Activated T-cell treated with anti-CD3 and anti-CD28 coated beads, Interleukin-2, amount 50 U/mL, for 4 hours (primary cell): ENCODE data around the gene DHRS3. TPM values are rescaled to one million over a fixed set of nuclear protein-coding genes. Genes with fewer than 3 reads are reported as not detected.
A peak's percentile ranks its signal among the peaks of the same experiment; 100 is the strongest.

Experiments
- ATAC-seq, 2 donors: fragments of 200-7000 bp; cut with Tn5 transposase; one replicate each; pipeline ENCODE4 v1.10.0; 2021
- DNase-seq: peaks from one replicate; pipeline ENCODE4 v3.0.0-alpha.2; 2020
- H3K27me3 Mint-ChIP-seq: one replicate; pipeline ENCODE4 v1.8.0; 2021; ENCODE audit warnings: low read depth, mixed read lengths
- H3K36me3 Mint-ChIP-seq: one replicate; pipeline ENCODE4 v1.8.0; 2022; ENCODE audit warnings: mixed read lengths; ENCODE audit not compliant: insufficient read depth
- H3K4me1 Mint-ChIP-seq: one replicate; pipeline ENCODE4 v1.8.0; 2021; ENCODE audit warnings: low read depth, mixed read lengths
- H3K4me3 Mint-ChIP-seq: one replicate; pipeline ENCODE4 v1.8.0; 2021; ENCODE audit warnings: mild to moderate bottlenecking, moderate library complexity, mixed read lengths
- H3K9me3 Mint-ChIP-seq: one replicate; pipeline ENCODE4 v1.8.0; 2021; ENCODE audit warnings: mixed read lengths
- total RNA-seq, 3 donors: library from RNA; stranded (reverse); gene quantifications; one replicate each; pipeline ENCODE4 v1.2.1, GENCODE V29; 2021

Gene DHRS3
- total RNA-seq, 3 donors from 2014 or later = 60.4 to 72.6 (median 69.9) TPM

GRCh38 chr1:12615865-12616708 is 1.9 kb downstream of the DHRS3 start:
- DNase-seq = no peak
- no peaks in the 10 kb centered on the region for H3K9me3 Mint-ChIP-seq
- H3K4me1 Mint-ChIP-seq = peaks cover 74% of the 10 kb centered on the region
- peaks cover 15% of the 10 kb centered on the region for H3K36me3 Mint-ChIP-seq
- ATAC-seq = no peak
- H3K4me3 Mint-ChIP-seq = peak overlapping the region; percentile 97
- H3K27me3 Mint-ChIP-seq = peaks cover 2% of the 10 kb centered on the region

DNA sequence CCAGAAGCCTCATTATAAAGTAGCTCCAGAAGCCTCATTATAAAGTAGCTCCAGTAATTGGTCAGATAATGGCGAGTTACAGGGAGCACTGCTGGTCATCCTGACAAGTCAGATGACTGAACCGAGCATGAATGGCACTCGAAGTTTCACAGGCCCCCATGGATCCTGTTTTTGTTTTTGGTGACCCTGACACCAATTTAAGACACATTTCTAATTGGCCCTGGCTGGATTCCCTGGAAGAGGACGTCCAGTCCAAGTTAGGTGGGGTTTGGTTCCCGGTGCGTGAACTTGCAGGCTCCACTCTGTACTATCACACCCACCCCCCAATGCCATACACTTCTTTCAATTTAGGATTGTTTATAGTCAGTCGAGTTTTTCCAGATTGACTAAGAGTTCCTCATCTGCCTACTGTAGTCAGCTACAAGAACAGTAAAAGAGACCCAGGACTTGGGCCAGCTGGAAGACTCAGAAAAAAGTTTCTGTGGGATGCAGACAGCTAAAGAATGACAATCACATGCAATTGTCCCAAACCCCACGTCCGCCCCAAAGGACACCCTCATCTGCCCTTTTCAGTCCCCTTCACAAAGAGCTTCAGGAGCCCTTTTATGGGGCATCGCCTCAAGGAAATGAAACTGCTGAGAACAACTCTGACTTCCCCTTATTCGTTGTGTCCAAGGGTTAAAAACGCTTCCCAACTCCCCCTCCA is 2.7 kb downstream of the DHRS3 start:
- Mint-ChIP-seq H3K4me3 (peak overlapping the region; percentile 97), H3K9me3 (no peaks in the 10 kb centered on the region), H3K36me3 (peaks cover 21% of the 10 kb centered on the region), H3K27me3 (peaks cover 2% of the 10 kb centered on the region), H3K4me1 (peaks cover 76% of the 10 kb centered on the region)
- DNase-seq (no peak), ATAC-seq (no peak)

DNA sequence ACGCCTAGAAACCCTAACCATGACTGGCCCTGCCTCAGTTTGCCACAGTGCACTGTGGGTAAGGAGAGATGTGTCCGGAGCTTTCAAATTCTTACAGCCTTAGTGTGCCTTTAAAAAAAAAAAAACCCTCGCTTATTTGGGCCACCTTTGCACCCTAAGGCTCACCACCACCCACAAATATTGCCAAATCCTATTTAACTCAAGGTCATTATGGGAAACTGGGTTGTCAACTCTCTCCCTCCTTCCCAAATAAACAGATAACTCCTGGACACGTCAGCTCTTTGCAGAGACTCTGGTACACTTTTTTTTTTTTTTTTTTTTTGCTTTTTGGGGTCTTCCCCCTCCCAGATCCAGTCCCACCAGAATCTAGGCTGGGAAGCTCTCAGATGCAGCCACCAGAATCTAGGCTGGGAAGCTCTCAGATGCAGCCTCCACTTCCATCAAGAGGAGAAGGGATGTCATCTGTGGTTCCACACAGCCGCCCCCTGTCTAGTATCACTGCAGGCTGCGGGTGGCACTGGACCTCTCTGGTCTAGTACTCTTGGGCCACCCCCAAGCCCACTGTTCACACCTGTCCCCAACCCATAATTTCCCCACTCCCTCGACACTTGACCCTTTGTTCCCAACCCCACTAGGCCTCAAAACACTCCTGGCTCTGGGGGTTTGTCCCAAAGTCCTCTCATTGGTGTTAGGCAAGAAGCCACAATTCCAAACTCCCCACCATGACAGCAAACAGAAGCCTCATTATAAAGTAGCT is 3.4 kb downstream of the DHRS3 start:
- no peak for DNase-seq
- Mint-ChIP-seq H3K4me3 (peak overlapping the region; percentile 97), H3K36me3 (peaks cover 24% of the 10 kb centered on the region), H3K4me1 (peaks cover 72% of the 10 kb centered on the region), H3K27me3 (peaks cover 2% of the 10 kb centered on the region), H3K9me3 (no peaks in the 10 kb centered on the region)
- no peak for ATAC-seq

- no peak overlapping the region for H3K4me3 Mint-ChIP-seq
- peaks cover 66% of the 10 kb centered on the region for H3K4me1 Mint-ChIP-seq
- DNase-seq (no peak), ATAC-seq (no peak)
- no peaks in the 10 kb centered on the region for H3K9me3 Mint-ChIP-seq
- H3K36me3 Mint-ChIP-seq = peaks cover 31% of the 10 kb centered on the region
- H3K27me3 Mint-ChIP-seq = peaks cover 2% of the 10 kb centered on the region
Observed at GRCh38 chr1:12613180-12613579, 4.8 kb downstream of the DHRS3 start.

- Mint-ChIP-seq H3K9me3 (no peaks in the 10 kb centered on the region), H3K36me3 (peaks cover 40% of the 10 kb centered on the region), H3K4me1 (peaks cover 64% of the 10 kb centered on the region), H3K4me3 (no peak overlapping the region), H3K27me3 (no peaks in the 10 kb centered on the region)
- DNase-seq (no peak), ATAC-seq (no peak)
Observed at GRCh38 chr1:12610941-12611340, 7.1 kb downstream of the DHRS3 start.

DNA sequence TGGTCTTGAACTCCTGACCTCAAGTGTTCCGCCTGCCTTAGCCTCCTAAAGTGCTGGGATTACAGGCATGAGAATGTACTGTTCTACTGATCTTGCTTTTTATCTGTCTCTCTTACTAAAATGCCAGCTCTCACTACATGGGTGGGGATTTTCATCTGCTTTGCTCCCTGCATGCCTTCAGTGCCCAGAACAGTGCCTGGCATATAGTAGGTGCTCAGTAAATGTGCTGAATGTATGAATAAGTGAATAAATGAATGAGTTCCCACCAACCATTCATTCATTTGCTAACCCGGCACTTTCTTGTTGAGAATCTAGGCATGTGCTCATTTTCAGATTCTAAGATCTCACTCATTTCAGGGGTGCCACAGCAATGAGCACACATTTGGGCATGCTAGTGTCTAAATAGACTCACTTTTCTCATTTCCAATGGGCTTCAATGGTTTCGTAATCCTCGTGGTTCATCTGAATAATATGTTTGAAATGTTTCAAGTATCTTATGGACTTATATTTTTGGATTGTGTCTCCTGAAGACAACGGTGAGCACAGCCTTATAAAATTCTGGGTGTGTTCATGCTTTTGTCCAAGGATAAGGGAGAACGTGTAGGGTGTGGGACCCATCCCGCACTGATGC is 7.6 kb downstream of the DHRS3 start:
- peaks cover 61% of the 10 kb centered on the region for H3K4me1 Mint-ChIP-seq
- no peak overlapping the region for H3K4me3 Mint-ChIP-seq
- H3K9me3 Mint-ChIP-seq = no peaks in the 10 kb centered on the region
- peaks cover 40% of the 10 kb centered on the region for H3K36me3 Mint-ChIP-seq
- no peak for ATAC-seq
- no peaks in the 10 kb centered on the region for H3K27me3 Mint-ChIP-seq
- no peak for DNase-seq

DNA sequence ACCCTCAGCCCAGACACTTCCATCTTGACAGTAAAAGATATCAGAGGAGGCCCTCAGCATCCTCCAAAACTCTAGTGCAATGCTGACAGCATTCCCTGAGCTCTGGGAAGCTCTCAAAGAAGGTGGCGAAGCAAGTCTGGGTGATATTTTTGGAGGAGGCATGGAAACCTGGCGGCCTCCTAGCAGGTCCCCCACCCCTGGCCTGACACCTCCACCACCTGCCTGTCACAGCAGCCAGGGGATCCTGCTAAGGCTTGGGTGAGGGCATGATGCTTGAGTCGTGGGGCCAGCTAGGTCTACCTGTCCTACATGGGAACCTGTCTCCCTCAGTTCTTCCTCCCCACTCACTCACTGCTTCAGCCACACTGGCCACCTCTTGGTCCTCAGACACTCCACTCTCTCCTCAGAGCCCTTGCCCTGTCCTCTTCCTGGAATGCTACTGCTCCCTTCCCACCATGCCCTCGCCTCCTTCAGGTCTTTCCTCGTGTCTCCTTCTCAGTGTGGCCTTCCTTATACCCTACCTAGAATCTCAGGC is 8.5 kb downstream of the DHRS3 start:
- Mint-ChIP-seq H3K9me3 (no peaks in the 10 kb centered on the region), H3K4me1 (peaks cover 58% of the 10 kb centered on the region), H3K36me3 (peaks cover 39% of the 10 kb centered on the region), H3K4me3 (no peak overlapping the region), H3K27me3 (no peaks in the 10 kb centered on the region)
- DNase-seq (no peak), ATAC-seq (no peak)

- DNase-seq (no peak), ATAC-seq (no peak)
- Mint-ChIP-seq H3K4me3 (no peak overlapping the region), H3K4me1 (peaks cover 61% of the 10 kb centered on the region), H3K36me3 (peaks cover 34% of the 10 kb centered on the region), H3K27me3 (no peaks in the 10 kb centered on the region), H3K9me3 (no peaks in the 10 kb centered on the region)
Observed at GRCh38 chr1:12608311-12608957, 9.6 kb downstream of the DHRS3 start.

GRCh38 chr1:12607263-12607662 is 10.7 kb downstream of the DHRS3 start:
- peaks cover 30% of the 10 kb centered on the region for H3K36me3 Mint-ChIP-seq
- no peak for DNase-seq
- H3K4me3 Mint-ChIP-seq = no peak overlapping the region
- no peaks in the 10 kb centered on the region for H3K9me3 Mint-ChIP-seq
- ATAC-seq = no peak
- peaks cover 58% of the 10 kb centered on the region for H3K4me1 Mint-ChIP-seq
- H3K27me3 Mint-ChIP-seq = no peaks in the 10 kb centered on the region

GRCh38 chr1:12604986-12605385 is 13.0 kb downstream of the DHRS3 start:
- Mint-ChIP-seq H3K36me3 (peaks cover 18% of the 10 kb centered on the region), H3K27me3 (no peaks in the 10 kb centered on the region), H3K4me1 (peaks cover 59% of the 10 kb centered on the region), H3K4me3 (no peak overlapping the region), H3K9me3 (no peaks in the 10 kb centered on the region)
- ATAC-seq = no peak
- no peak for DNase-seq

- Mint-ChIP-seq H3K9me3 (no peaks in the 10 kb centered on the region), H3K36me3 (peaks cover 16% of the 10 kb centered on the region), H3K27me3 (no peaks in the 10 kb centered on the region), H3K4me1 (peaks cover 57% of the 10 kb centered on the region), H3K4me3 (peak overlapping the region; percentile 61)
- ATAC-seq = peak; percentile 98
- DNase-seq = peak; percentile 58
Observed at GRCh38 chr1:12604114-12604874, 13.7 kb downstream of the DHRS3 start.

DNA sequence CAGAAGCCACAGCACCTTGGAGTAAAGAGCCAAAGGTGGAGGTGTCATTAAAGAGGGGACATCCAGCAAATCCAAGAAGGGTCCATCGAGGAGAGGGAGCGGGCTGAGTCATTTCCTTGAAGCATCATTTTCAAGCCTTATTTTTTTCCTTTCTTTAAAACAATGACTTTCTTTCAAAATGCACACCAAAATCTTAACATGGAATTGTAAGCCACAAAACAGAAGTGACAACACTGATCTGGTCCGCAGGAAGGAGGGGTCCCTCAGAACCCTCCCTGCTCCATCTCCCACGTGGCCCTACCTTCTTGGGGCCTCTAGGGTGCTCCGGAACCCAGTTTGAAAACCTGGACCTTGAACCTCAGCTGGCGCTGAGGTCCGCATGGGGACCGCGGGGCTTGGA is 14.8 kb downstream of the DHRS3 start:
- ATAC-seq (no peak), DNase-seq (no peak)
- no peak overlapping the region for H3K4me3 Mint-ChIP-seq
- no peaks in the 10 kb centered on the region for H3K27me3 Mint-ChIP-seq
- H3K9me3 Mint-ChIP-seq = no peaks in the 10 kb centered on the region
- H3K4me1 Mint-ChIP-seq = peaks cover 53% of the 10 kb centered on the region
- peaks cover 9% of the 10 kb centered on the region for H3K36me3 Mint-ChIP-seq

DNA sequence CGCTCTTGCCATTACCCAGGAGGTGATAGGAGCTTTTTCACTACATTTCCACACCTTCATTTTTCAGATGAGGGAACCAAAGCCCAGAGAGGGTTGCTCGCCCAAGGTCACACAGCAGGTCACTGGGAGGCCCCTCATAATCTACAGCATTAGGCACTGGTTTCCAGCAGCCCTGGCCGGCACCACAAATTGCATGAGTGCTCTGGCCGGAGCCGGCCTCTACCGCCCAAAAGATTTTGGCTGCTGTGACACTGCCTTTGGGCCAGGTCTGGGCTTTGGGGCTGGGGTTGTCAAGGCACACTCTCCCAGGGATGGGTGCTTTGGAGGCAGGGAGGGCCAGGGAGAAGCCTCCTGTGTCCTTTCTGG is 15.4 kb downstream of the DHRS3 start:
- DNase-seq (no peak), ATAC-seq (no peak)
- Mint-ChIP-seq H3K4me3 (no peak overlapping the region), H3K4me1 (peaks cover 58% of the 10 kb centered on the region), H3K36me3 (peaks cover 5% of the 10 kb centered on the region), H3K9me3 (no peaks in the 10 kb centered on the region), H3K27me3 (no peaks in the 10 kb centered on the region)
